H1 (cell line): ENCODE measurements around the gene CCK. TPM values are rescaled to one million over a fixed set of nuclear protein-coding genes. Genes with fewer than 3 reads are reported as not detected.

Experiments used
- CTCF ChIA-PET: fragments of 300-600 bp; sonication (Branson Sonifier 250); formaldehyde crosslinking; loops from one replicate; lab custom pipeline; 2021; ENCODE audit not compliant: partially characterized antibody; lab: Charles Lee
- POLR2A ChIA-PET: fragments of 300-600 bp; sonication (Branson Sonifier 250); formaldehyde crosslinking; loops from one replicate; lab custom pipeline; 2021; ENCODE audit warnings: inconsistent platforms; ENCODE audit not compliant: partially characterized antibody; lab: Charles Lee
- DNase-seq, 2 experiments: peaks; one replicate each; pipeline versions ENCODE4 v3.0.0 to v3.0.0-alpha.2; 2010 to 2022; ENCODE audit warnings: low spot score in 2 of 2, low read depth in 1 of 2, mixed read lengths in 1 of 2
- FAIRE-seq: peaks from 2 replicates; lab custom pipeline; 2011; peaks lifted over from hg19 to GRCh38; lab: Jason Lieb, UNC
- H2AFZ ChIP-seq: 2 replicates; pipeline ENCODE4 v1.8.1; 2012; ENCODE audit warnings: low read length, inconsistent platforms
- H2AK5ac ChIP-seq: 2 replicates; pipeline ENCODE4 v1.6.1; 2013; ENCODE audit warnings: low read depth, low read length
- H2BK120ac ChIP-seq: replicated peaks from 2 replicates; pipeline ENCODE3; 2013; ENCODE audit warnings: low read depth, low read length, inconsistent platforms
- H2BK12ac ChIP-seq: 2 replicates; pipeline ENCODE4 v1.6.1; 2013; ENCODE audit warnings: low read depth, low read length
- H2BK15ac ChIP-seq: 2 replicates; pipeline ENCODE4 v1.6.1; 2013; ENCODE audit warnings: low read length
- H2BK20ac ChIP-seq: 2 replicates; pipeline ENCODE4 v1.6.1; 2013; ENCODE audit warnings: low read length
- H2BK5ac ChIP-seq: 2 replicates; pipeline ENCODE4 v1.6.1; 2013; ENCODE audit warnings: low read depth, low read length
- H3K14ac ChIP-seq: 2 replicates; pipeline ENCODE4 v1.6.1; 2013; ENCODE audit warnings: inconsistent platforms; ENCODE audit not compliant: insufficient read length
- H3K18ac ChIP-seq: 2 replicates; pipeline ENCODE4 v1.6.1; 2013; ENCODE audit warnings: low read length; ENCODE audit errors: extremely low read depth
- H3K23ac ChIP-seq: 2 replicates; pipeline ENCODE4 v1.6.1; 2013; ENCODE audit warnings: inconsistent platforms; ENCODE audit not compliant: insufficient read length
- H3K23me2 ChIP-seq: 2 replicates; pipeline ENCODE4 v1.6.1; 2013; ENCODE audit warnings: low read depth, low read length
- H3K27ac ChIP-seq: 2 replicates; pipeline ENCODE4 v1.6.1; 2011; ENCODE audit warnings: low read depth, low read length, inconsistent platforms
- H3K27me3 ChIP-seq, 4 experiments: replicated peaks in 1 of 4; 1 replicate in 1 of 4; 2 replicates in 3 of 4; pipeline versions ENCODE4 v1.6.1 to v1.8.1; 2011 to 2013; ENCODE audit warnings: low read length in 3 of 4, mild to moderate bottlenecking in 3 of 4, inconsistent platforms in 2 of 4, mixed read lengths in 2 of 4, moderate library complexity in 1 of 4; ENCODE audit not compliant: control insufficient read depth in 3 of 4, insufficient read depth in 3 of 4; ENCODE audit errors: extremely low read depth in 1 of 4
- H3K36me3 ChIP-seq, 4 experiments: 2 replicates each; pipeline versions ENCODE4 v1.6.1 to v1.8.1; 2011 to 2013; ENCODE audit warnings: mild to moderate bottlenecking in 4 of 4, low read length in 3 of 4, moderate library complexity in 2 of 4, control low read depth in 1 of 4, inconsistent platforms in 1 of 4; ENCODE audit not compliant: insufficient read depth in 4 of 4, control insufficient read depth in 2 of 4
- H3K4ac ChIP-seq: replicated peaks from 2 replicates; pipeline ENCODE3; 2013; ENCODE audit warnings: low read length, low read depth, mixed read lengths, inconsistent platforms; ENCODE audit not compliant: insufficient read length
- H3K4me1 ChIP-seq, 4 experiments: replicated peaks in 1 of 4; 1 replicate in 1 of 4; 2 replicates in 3 of 4; pipeline versions ENCODE4 v1.6.1 to v1.8.1; 2011 to 2013; ENCODE audit warnings: low read length in 3 of 4, inconsistent platforms in 2 of 4, mixed read lengths in 1 of 4; ENCODE audit not compliant: insufficient read depth in 4 of 4, control insufficient read depth in 3 of 4
- H3K4me2 ChIP-seq, 2 experiments: 2 replicates each; pipeline versions ENCODE4 v1.6.1 to v1.8.1; 2011 to 2013; ENCODE audit warnings: low read depth in 2 of 2, low read length in 2 of 2, control low read depth in 1 of 2, inconsistent platforms in 1 of 2, mild to moderate bottlenecking in 1 of 2; ENCODE audit not compliant: insufficient read depth in 1 of 2
- H3K4me3 ChIP-seq, 4 experiments: fragments of 200-600, 300-600 bp in 1 of 4; sonication (generic), shearing (Covaris generic), sonication (Bioruptor Twin) in 1 of 4; 2 replicates each; pipeline versions ENCODE4 v1.5.1 to v1.8.1; 2011 to 2016; ENCODE audit warnings: low read length in 4 of 4, low read depth in 3 of 4, control low read depth in 2 of 4, inconsistent platforms in 2 of 4, mild to moderate bottlenecking in 2 of 4, mixed read lengths in 1 of 4, moderate library complexity in 1 of 4; ENCODE audit not compliant: insufficient read depth in 2 of 4; ENCODE audit errors: extremely low read depth in 1 of 4
- H3K56ac ChIP-seq: replicated peaks from 2 replicates; pipeline ENCODE3; 2013; ENCODE audit warnings: low read depth, mild to moderate bottlenecking, mixed read lengths, low read length, inconsistent platforms; ENCODE audit not compliant: insufficient read length
- H3K79me1 ChIP-seq: 2 replicates; pipeline ENCODE4 v1.6.1; 2013; ENCODE audit warnings: low read depth, low read length, control low read depth
- H3K79me2 ChIP-seq, 2 experiments: 2 replicates each; pipeline versions ENCODE4 v1.6.1 to v1.8.1; 2012 to 2013; ENCODE audit warnings: low read length in 2 of 2, mild to moderate bottlenecking in 2 of 2, inconsistent platforms in 1 of 2; ENCODE audit not compliant: insufficient read depth in 2 of 2, control insufficient read depth in 1 of 2
- H3K9ac ChIP-seq, 4 experiments: replicated peaks in 1 of 4; 1 replicate in 1 of 4; 2 replicates in 3 of 4; pipeline versions ENCODE4 v1.6.1 to v1.8.1; 2011 to 2013; ENCODE audit warnings: low read depth in 3 of 4, low read length in 3 of 4, control low read depth in 2 of 4, mild to moderate bottlenecking in 2 of 4, moderate library complexity in 2 of 4, inconsistent platforms in 1 of 4; ENCODE audit errors: extremely low read depth in 1 of 4
- H3K9me3 ChIP-seq, 2 experiments: 2 replicates each; pipeline versions ENCODE4 v1.6.1 to v1.8.1; 2012 to 2013; ENCODE audit warnings: mild to moderate bottlenecking in 2 of 2, moderate library complexity in 2 of 2, control low read depth in 1 of 2, inconsistent platforms in 1 of 2, low read depth in 1 of 2, low read length in 1 of 2, mixed read lengths in 1 of 2; ENCODE audit not compliant: insufficient read depth in 2 of 2
- H4K20me1 ChIP-seq, 2 experiments: replicated peaks in 1 of 2; 2 replicates each; pipeline versions ENCODE3 to v1.8.1; 2011 to 2013; ENCODE audit warnings: inconsistent platforms in 2 of 2, low read length in 2 of 2, mild to moderate bottlenecking in 1 of 2; ENCODE audit not compliant: insufficient read depth in 2 of 2, control insufficient read depth in 1 of 2
- H4K5ac ChIP-seq: 2 replicates; pipeline ENCODE4 v1.6.1; 2013; ENCODE audit warnings: low read length, low read depth, mixed read lengths, inconsistent platforms; ENCODE audit not compliant: insufficient read length
- H4K8ac ChIP-seq: 2 replicates; pipeline ENCODE4 v1.8.0; 2013; ENCODE audit warnings: mild to moderate bottlenecking, moderate library complexity, low read length, inconsistent platforms; ENCODE audit not compliant: insufficient read depth; ENCODE audit errors: extremely low read depth
- H4K91ac ChIP-seq: replicated peaks from 2 replicates; pipeline ENCODE3; 2013; ENCODE audit warnings: low read length, mixed read lengths, inconsistent platforms; ENCODE audit not compliant: insufficient read length
- ASH2L ChIP-seq: fragments of 200-600, 300-600 bp; sonication (generic); IDR thresholded peaks from one replicate; pipeline ENCODE4 v1.7.1; 2017; ENCODE audit warnings: low read length
- CHD1 ChIP-seq: IDR thresholded peaks from 2 replicates; pipeline ENCODE4 v1.6.1; 2012; ENCODE audit warnings: low read depth, low read length, improper control_type of control experiment
- EGR1 ChIP-seq: IDR thresholded peaks from 2 replicates; pipeline ENCODE4 v1.6.1; 2011; ENCODE audit warnings: low read depth, low read length, borderline replicate concordance
- GTF2F1 ChIP-seq: IDR thresholded peaks from 2 replicates; pipeline ENCODE4 v1.6.1; 2012; ENCODE audit warnings: low read depth, low read length, improper control_type of control experiment, borderline replicate concordance
- HDAC2 ChIP-seq, 2 experiments: fragments of 300-600 bp in 1 of 2; sonication (generic) in 1 of 2; IDR thresholded peaks; 2 replicates each; pipeline ENCODE4 v1.6.1; 2011 to 2012; ENCODE audit warnings: low read depth in 2 of 2, low read length in 2 of 2, mild to moderate bottlenecking in 2 of 2, moderate library complexity in 2 of 2, borderline replicate concordance in 1 of 2, inconsistent platforms in 1 of 2
- JUN ChIP-seq: IDR thresholded peaks from 2 replicates; pipeline ENCODE4 v1.6.1; 2011; ENCODE audit warnings: low read depth, mild to moderate bottlenecking, improper control_type of control experiment, low read length
- NRF1 ChIP-seq: IDR thresholded peaks from 2 replicates; pipeline ENCODE4 v1.6.1; 2011; ENCODE audit warnings: mild to moderate bottlenecking, low read depth, low read length, improper control_type of control experiment
- PHF8 ChIP-seq: fragments of 200-600 bp; sonication (generic); conservative IDR thresholded peaks from 2 replicates; pipeline ENCODE4 v1.7.1; 2012; ENCODE audit warnings: low read depth, mild to moderate bottlenecking, inconsistent platforms, low read length, moderate library complexity
- POLR2AphosphoS5 ChIP-seq: IDR thresholded peaks from 2 replicates; pipeline ENCODE4 v1.6.1; 2011; ENCODE audit warnings: low read depth, low read length
- RXRA ChIP-seq: IDR thresholded peaks from 2 replicates; pipeline ENCODE4 v1.6.1; 2011; ENCODE audit warnings: low read depth, mild to moderate bottlenecking, low read length, moderate library complexity; ENCODE audit not compliant: insufficient read depth
- SAP30 ChIP-seq: fragments of 300-600 bp; sonication (generic); IDR thresholded peaks from 2 replicates; pipeline ENCODE4 v1.7.1; 2012; ENCODE audit warnings: low read length, moderate library complexity, mild to moderate bottlenecking, inconsistent platforms; ENCODE audit not compliant: insufficient read depth, insufficient replicate concordance
- SUZ12 ChIP-seq: fragments of 200-600 bp; sonication (generic); IDR thresholded peaks from 2 replicates; pipeline ENCODE4 v1.6.1; 2012; ENCODE audit warnings: mild to moderate bottlenecking, inconsistent platforms, low read length, moderate library complexity, mixed read lengths
- WGBS, 2 experiments: shearing (Covaris generic) in 1 of 2; methylation state at CpG; one replicate each; pipeline versions ENCODE4 v1.1.6 to v1.1.7; 2013 to 2015; ENCODE audit warnings: low lambda C conversion rate in 2 of 2, mixed read lengths in 2 of 2, inconsistent platforms in 1 of 2, low coverage in 1 of 2, missing lambda C conversion rate in 1 of 2; ENCODE audit not compliant: insufficient replicate concordance in 2 of 2, insufficient coverage in 1 of 2, insufficient read length in 1 of 2; ENCODE audit errors: extremely low coverage in 1 of 2, missing lambda C conversion rate in 1 of 2; 5-methylcytosine and 5-hydroxymethylcytosine counted together
- polyA plus RNA-seq, 7 experiments: library from polyadenylated mRNA; depleted of rRNA in 3 of 7; stranded (reverse) in 5 of 7; unstranded in 2 of 7; fragments of >200 nt in 5 of 7; fragments of 200-250 nt in 2 of 7; gene quantifications; 1 replicate in 5 of 7; 2 replicates in 1 of 7; 4 replicates in 1 of 7; pipeline versions ENCODE4 v1.2.1 to v1.2.3, GENCODE V29; 2011 to 2013; ENCODE audit warnings: missing spikeins in 2 of 7, mixed read lengths in 2 of 7
- total RNA-seq: library from RNA; stranded (reverse); fragmentation: NEBNext Ultra II Directional; extraction: Animal tissue kit (Norgen Biotek cat#: 25700); gene quantifications from 2 replicates; pipeline ENCODE4 v1.2.1, GENCODE V29; 2021

The CCK gene
- total and polyA plus RNA-seq, 2 of the 8 experiments (the other 6 are each of a cell fraction or from before 2014, with no cell fraction given) = 0.99 to 2.8 TPM

GRCh38 chr3:42229266-42229941, 36.6 kb downstream of the CCK start:
- Histone ChIP-seq H3K4ac (no peak overlapping the region), H3K9ac (0 out of 7 replicates have a peak overlapping the region, but pooled peaks of 1 of the 4 experiments have one; percentile 2), H4K20me1 (no peaks in the 10 kb centered on the region), H3K18ac (no peak overlapping the region), H3K4me1 (0 out of 7 replicates have a peak, but pooled peaks cover 0 to 4% (median 0%) of the 10 kb centered on the region in 4 experiments), H4K5ac (no peak overlapping the region), H4K91ac (no peak overlapping the region), H4K8ac (no peak overlapping the region), H3K79me2 (no peaks in the 10 kb centered on the region), H3K79me1 (no peaks in the 10 kb centered on the region), H3K27ac (no peak overlapping the region), H2BK20ac (peak overlapping the region; percentile 61; the same call in 1 of the 2 replicates), H3K4me2 (no peak overlapping the region), H2BK120ac (no peak overlapping the region), H3K23ac (no peak overlapping the region), H2AFZ (peak overlapping the region; percentile 91; the same call in 1 of the 2 replicates), H3K56ac (no peak overlapping the region), H2BK15ac (peak overlapping the region; percentile 88; the same call in 1 of the 2 replicates), H3K36me3 (no peaks in the 10 kb centered on the region; a peak in 1 of 8 replicates), H2AK5ac (no peak overlapping the region), H3K14ac (no peak overlapping the region), H3K27me3 (no peaks in the 10 kb centered on the region; a peak in 1 of 7 replicates), H2BK12ac (peak overlapping the region; percentile 77; the same call in 1 of the 2 replicates), H2BK5ac (no peak overlapping the region), H3K23me2 (no peaks in the 10 kb centered on the region; the same call in 1 of the 2 replicates), H3K9me3 (no peaks in the 10 kb centered on the region), H3K4me3 (no peak overlapping the region)
- POLR2A ChIA-PET = interaction anchor here (0.6 to 1.1 kb wide), 4 partner anchors 14 to 322 kb away, joined by 3 to 5 read pairs (median 4); no protein-coding TSS in a partner anchor
- CTCF ChIA-PET = interaction anchor here (0.6 to 6.1 kb wide), 49 partner anchors 10 to 1420 kb away, joined by 3 to 69 read pairs (median 4); partner anchors contain the start of gene VIPR1
- WGBS, 2 experiments = 86% methylated on average over 5 of the region's 5 CpGs; no CpG with 5 or more reads in 1 of the 2 experiments
- no peak for FAIRE-seq
- no peak for DNase-seq
- no peak for TF ChIP-seq NRF1
- no peak for TF ChIP-seq CHD1
- TF ChIP-seq ASH2L = no peak
- TF ChIP-seq POLR2AphosphoS5 = no peak
- TF ChIP-seq PHF8 = no peak
- TF ChIP-seq HDAC2 (IDR thresholded peaks at IDR 0.05; ENCODE audit: borderline replicate concordance in 1 of 2, low read depth in 2 of 2, low read length in 2 of 2) = no peak
- TF ChIP-seq RXRA = no peak
- TF ChIP-seq SUZ12 = no peak
- no peak for TF ChIP-seq EGR1
- TF ChIP-seq JUN = no peak
- no peak for TF ChIP-seq GTF2F1
- TF ChIP-seq SAP30 = no peak
